ENCODE results near the gene POLG. TPM values are rescaled to one million over a fixed set of nuclear protein-coding genes. Genes with fewer than 3 reads are reported as not detected.

POLG gene
- total and polyA plus RNA-seq, 2 donors (not counting 1 experiment from before 2014, with no cell fraction given) = 81.1 to 144 TPM

DNA sequence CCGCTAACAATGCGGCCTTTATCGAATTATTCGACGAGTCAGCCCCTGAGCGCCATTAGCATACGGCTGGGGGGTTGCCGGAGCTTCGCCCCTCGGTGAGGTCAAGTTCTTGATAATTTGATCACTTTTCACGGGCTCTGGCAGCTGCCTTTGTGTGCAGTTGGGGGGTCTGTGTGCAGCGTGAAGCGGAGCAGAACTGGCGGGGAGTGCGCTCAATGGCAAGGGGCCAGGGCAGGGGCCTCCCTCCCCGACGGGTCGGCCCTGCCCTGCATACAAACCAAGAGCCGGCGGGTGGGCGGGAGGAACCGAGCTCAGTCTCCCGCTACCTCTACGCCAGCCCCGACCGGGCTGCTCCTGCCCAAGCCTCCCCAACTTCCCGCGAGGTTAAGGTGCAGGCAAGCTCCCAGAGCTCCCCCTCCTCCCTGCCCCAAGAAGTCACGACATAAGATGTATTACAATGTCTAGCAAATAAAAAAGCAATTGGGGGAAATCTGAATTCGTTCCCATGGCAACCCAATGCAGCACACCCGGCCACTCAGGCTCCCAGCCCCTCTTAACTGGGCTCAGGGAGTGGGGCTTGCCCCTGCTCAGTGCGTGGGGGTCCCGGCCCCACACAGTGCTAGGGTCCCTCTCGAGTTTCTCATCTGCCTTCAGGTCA, 34.1 kb upstream of the POLG start:
- ChIA-PET POLR2A (no interaction called here), CTCF (interaction anchor here (0.7 to 1.8 kb wide), 2 partner anchors 9 to 10 kb away, joined by 3 to 7 read pairs; no protein-coding TSS in a partner anchor)
- Histone ChIP-seq H3K4me3 (ENCODE audit: control extremely low read depth in 1 of 5, extremely low read depth in 1 of 5, insufficient read depth in 1 of 5, low read depth in 2 of 5, low read length in 4 of 5) (no peak overlapping the region), H3K9ac (ENCODE audit: low read length) (no peak overlapping the region), H3K79me2 (ENCODE audit: control insufficient read depth, insufficient read depth, low read length) (no peaks in the 10 kb centered on the region), H3K4me2 (replicated peaks; ENCODE audit: low read depth, low read length, poor library complexity, severe bottlenecking) (peak overlapping the region; percentile 68), H3K9me3 (ENCODE audit: control extremely low read depth in 1 of 3, control insufficient read depth in 2 of 3, insufficient read depth in 1 of 3, low read length in 2 of 3) (peaks cover 0 to 53% (median 0%) of the 10 kb centered on the region in 3 donors), H2AFZ (ENCODE audit: insufficient read depth, low read depth, low read length, poor library complexity, severe bottlenecking) (no peak overlapping the region), H3K27me3 (replicated peaks in 1 of 4; ENCODE audit: control extremely low read depth in 1 of 4, control insufficient read depth in 3 of 4, insufficient read depth in 4 of 4, low read length in 3 of 4) (peaks cover 0 to 95% (median 63%) of the 10 kb centered on the region in 4 experiments), H3K4me1 (ENCODE audit: control insufficient read depth in 2 of 2, insufficient read depth in 2 of 2, low read length in 2 of 2) (peaks cover 25 to 35% of the 10 kb centered on the region in 2 donors), H3K36me3 (replicated peaks in 1 of 2; ENCODE audit: control extremely low read depth in 1 of 2, control insufficient read depth in 1 of 2, extremely low read depth in 1 of 2, insufficient read depth in 2 of 2, low read length in 1 of 2) (no peaks in the 10 kb centered on the region), H3K27ac (ENCODE audit: low read length in 2 of 2) (no peak overlapping the region), H4K20me1 (ENCODE audit: control insufficient read depth, insufficient read depth, low read length, poor library complexity, severe bottlenecking) (no peaks in the 10 kb centered on the region)
- Mint-ChIP-seq H3K27ac (no peak overlapping the region), H3K9me3 (ENCODE audit: insufficient read depth) (no peaks in the 10 kb centered on the region), H3K27me3 (peaks cover 65% of the 10 kb centered on the region), H3K4me1 (peaks cover 26% of the 10 kb centered on the region), H3K4me3 (no peak overlapping the region)
- ATAC-seq (ENCODE audit: low read depth) = no peak
- no peak for DNase-seq
- no peak for TF ChIP-seq EZH2 (IDR thresholded peaks at IDR 0.05; ENCODE audit: borderline replicate concordance, insufficient read depth, low read depth, low read length, poor library complexity, severe bottlenecking)
- TF ChIP-seq CTCF (IDR thresholded peaks at IDR 0.05) = no peak
- 9% methylated on average over 29 of the region's 34 CpGs for WGBS (ENCODE audit: insufficient coverage)
- intact Hi-C loops (cut with micrococcal nuclease) = loop anchor here (2.0 kb wide), 1 partner anchor 38 kb away; no protein-coding TSS in a partner anchor

Data from B cell (primary cell).